NCI-H1694 treated with DMSO at 0.1 percent for 48 hours (cell line): ENCODE results near the gene CCT8L2.
"Not testable (repeated sequence)": the region's sequence is repeated elsewhere in the genome, so short reads cannot be mapped to it uniquely, and the experiment has no call there.

Experiments
- DNase-seq: peaks from one replicate; lab custom pipeline; 2025; lab: John Stamatoyannopoulos, UW

CCT8L2 gene

DNA sequence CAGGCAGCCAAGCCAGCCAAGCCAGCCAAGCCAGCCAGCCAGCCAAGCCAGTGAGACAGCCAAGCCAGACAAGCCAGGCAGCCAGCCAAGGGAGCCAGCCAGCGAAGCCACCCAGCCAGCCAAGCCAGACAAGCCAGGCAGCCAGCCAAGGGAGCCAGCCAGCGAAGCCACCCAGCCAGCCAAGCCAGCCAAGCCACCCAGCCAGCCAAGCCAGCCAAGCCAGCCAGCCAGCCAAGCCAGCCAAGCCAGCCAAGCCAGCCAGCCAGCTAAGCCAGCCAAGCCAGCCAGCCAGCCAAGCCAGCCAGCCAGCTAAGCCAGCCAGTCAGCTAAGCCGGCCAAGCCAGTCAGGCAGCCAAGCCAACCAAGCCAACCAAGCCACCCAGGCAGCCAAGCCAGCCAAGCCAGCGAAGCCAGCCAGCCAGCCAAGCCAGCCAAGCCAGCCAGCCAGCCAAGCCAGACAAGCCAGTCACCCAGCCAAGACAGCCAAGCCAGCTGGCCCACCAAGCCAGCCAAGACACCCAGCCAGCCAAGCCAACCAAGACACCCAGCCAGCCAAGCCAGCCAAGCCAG is 34.1 kb downstream of the CCT8L2 start:
- DNase-seq, result not testable (repeated sequence)

DNA sequence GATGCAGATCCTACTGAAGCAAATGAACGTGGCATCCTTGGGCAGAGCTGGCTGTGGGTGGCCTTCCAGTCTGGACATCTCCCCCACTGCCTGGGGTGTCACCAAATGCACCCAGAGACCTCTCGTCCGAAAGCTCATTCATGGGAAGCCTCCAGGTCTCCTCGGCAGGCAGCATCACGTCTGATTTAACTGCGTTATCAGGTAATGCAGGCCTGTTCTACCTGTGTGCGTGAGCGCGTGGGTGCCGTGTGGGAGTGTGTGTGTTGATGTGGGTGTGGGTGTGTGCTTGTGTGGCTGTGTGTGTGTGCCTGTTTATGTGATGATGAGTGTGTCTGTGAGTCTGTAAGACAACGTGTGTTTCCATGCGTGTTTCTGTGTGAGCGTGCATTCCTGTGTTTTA is 35.1 kb downstream of the CCT8L2 start:
- not testable (repeated sequence) for DNase-seq

DNA sequence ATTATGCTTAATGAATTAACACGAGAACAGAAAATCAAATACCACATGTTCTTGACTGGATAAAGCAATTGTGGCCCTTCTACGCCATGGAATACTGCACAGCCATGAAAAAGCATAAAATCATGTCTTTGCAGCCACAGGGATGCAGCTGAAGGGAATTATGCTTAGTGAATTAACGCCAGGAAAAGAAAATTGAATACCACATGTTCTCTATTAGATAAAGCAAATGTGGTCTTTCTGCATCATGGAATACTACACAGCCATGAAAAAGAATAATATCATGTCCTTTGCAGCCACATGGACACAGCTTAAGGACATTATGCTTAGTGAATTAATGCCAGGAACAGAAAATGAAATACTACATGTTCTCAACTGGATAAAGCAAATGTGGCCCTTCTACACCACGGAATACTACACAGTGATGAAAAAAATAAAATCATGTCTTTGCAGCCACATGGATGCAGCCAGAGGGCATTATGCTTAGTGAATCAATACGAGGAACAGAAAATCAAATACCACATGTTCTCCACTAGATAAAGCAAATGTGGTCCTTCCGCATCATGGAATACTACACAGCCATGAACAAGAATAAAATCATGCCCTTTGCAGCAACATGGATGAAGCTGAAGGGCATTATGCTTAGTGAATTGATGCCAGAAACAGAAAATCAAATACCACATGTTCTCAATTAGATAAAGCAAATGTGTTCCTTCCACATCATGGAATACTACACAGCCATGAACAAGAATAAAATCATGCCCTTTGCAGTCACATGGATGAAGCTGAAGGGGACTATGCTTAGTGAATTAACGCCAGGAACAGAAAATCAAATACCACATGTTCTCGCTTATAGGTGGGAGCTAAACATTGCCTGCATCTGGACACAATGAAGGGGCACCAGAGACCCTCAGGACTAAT is 37.3 kb downstream of the CCT8L2 start:
- DNase-seq, result not testable (repeated sequence)

DNA sequence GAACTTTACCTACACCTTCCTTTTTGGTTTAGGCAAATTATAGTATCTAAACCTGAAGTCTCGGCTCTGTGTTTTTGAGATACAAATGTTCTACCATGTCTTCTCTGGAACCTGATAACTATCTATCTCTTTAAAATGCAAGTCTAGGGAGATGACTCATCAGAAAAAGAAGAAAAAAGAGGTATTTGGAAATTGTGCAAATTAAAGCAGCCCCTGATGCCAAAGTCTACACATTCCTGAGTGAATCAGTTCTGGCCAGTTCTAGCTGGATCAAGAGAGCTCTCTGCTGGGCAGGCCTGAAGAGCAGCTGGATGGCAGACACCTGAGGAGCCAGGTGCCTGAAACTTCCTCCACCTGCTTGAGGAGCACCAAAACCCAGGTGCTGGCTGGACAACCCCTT is 49.3 kb downstream of the CCT8L2 start:
- DNase-seq, result not testable (repeated sequence)
